Peyer's patch (tissue), 4 donors: ENCODE results near the gene YDJC.

Experiments
- CTCF ChIP-seq, 6 experiments: fragments of 450-650 bp in 4 of 6; fragments of 200-600 bp in 2 of 6; sonication (generic) in 1 of 6; IDR thresholded peaks; one replicate each; pipeline ENCODE4 v1.5.1; 2017 to 2019; ENCODE audit warnings: antibody characterized with exemption in 6 of 6, mild to moderate bottlenecking in 3 of 6, moderate library complexity in 1 of 6
- POLR2A ChIP-seq, 2 donors: fragments of 450-650 bp; IDR thresholded peaks; one replicate each; pipeline ENCODE4 v1.5.1; 2017; ENCODE audit warnings: antibody characterized with exemption in 2 of 2, mild to moderate bottlenecking in 2 of 2, moderate library complexity in 2 of 2

DNA sequence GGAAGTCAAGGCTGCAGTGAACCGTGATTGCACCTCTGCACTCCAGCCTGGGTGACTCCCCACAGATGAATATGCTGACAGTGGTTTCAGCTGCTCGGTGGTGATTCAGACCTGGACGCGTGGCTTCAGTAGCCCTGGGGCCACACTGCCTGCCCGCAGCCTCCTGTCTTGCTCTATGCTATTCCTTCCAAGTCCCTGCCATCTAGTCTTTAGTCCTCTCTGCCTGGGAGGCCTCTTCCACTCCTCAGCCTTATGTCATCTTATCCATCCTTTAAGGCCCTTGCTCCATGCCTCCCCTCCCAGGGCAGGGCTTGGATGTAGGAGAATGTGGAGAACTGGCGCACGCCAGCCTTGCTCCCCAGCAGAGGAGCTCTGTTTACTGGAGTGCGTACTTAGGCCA is 23.0 kb downstream of the YDJC start:
- TF ChIP-seq POLR2A (IDR thresholded peaks at IDR 0.05) (no peak), CTCF (IDR thresholded peaks at IDR 0.05) (no peak)
